Heart left ventricle (tissue), 13 donors: ENCODE measurements around the gene ANKDD1B.

Experiments
- CTCF ChIP-seq, 12 donors: fragments of 200-600 bp; sonication (generic) in 4 of 12; IDR thresholded peaks; one replicate each; pipeline versions ENCODE4 v1.5.0 to v1.8.0; 2018 to 2022; ENCODE audit warnings: antibody characterized with exemption in 12 of 12, mild to moderate bottlenecking in 5 of 12
- POLR2A ChIP-seq, 2 donors: fragments of 450-650 bp; IDR thresholded peaks; one replicate each; pipeline ENCODE4 v1.6.1; 2017; ENCODE audit warnings: antibody characterized with exemption in 2 of 2, mild to moderate bottlenecking in 2 of 2, moderate library complexity in 2 of 2
- donor health status: ischemic (EF 13 %, LVEDD 7.1; RV severe dilation, severe dysfunction).
- donor health status: DM: no; HTN: yes; CAD: no.
- donor health status: DM: no; HTN: no; CAD: no.
- donor health status: ischemic (EF 25% LVEDD 6.9; RV normal size, moderate dysfunction).
- donor health status: ischemic (EF 25% LVEDD 5.7; RV mildly dilated, moderate dysfunction).
- donor health status: ischemic (EF 35%, LVEDD 5.7; RV mildly dilated, moderate dysfunction).
- donor health status: nonischemic (EF 11% LVEDD 7.7; RV severe dilation, severe dysfunction).
- donor health status: DM: yes; HTN: yes; CAD: no.
- donor health status: PGD.
- donor health status: ischemic (EF 29% LVEDD 5.4; RV normal size, mild dysfunction).
- donor health status: nonischemic (EF 23%, LVEDD 6.1; RV moderate dilation, normal function).

GRCh38 chr5:75588666-75589065, 22.6 kb upstream of the ANKDD1B start:
- TF ChIP-seq CTCF (IDR thresholded peaks at IDR 0.05) (no peak), POLR2A (IDR thresholded peaks at IDR 0.05) (no peak)
